Neuronal stem cell (in vitro differentiated cells): ENCODE measurements around the gene CNOT6L.

Experiments used
- DNase-seq: peaks from one replicate; pipeline ENCODE4 v3.0.0-alpha.2; 2013; ENCODE audit warnings: low spot score
- H2AFZ ChIP-seq: one replicate; pipeline ENCODE4 v1.6.1; 2013; ENCODE audit warnings: mild to moderate bottlenecking, low read length, inconsistent platforms
- H2AK5ac ChIP-seq: 2 replicates; pipeline ENCODE4 v1.6.1; 2013; ENCODE audit warnings: low read depth, mild to moderate bottlenecking, inconsistent platforms, low read length, moderate library complexity, mixed read lengths
- H2BK120ac ChIP-seq: 2 replicates; pipeline ENCODE4 v1.6.1; 2013; ENCODE audit warnings: low read depth, mild to moderate bottlenecking, inconsistent platforms, low read length, moderate library complexity, mixed read lengths
- H2BK12ac ChIP-seq: one replicate; pipeline ENCODE4 v1.6.1; 2013; ENCODE audit warnings: low read length, inconsistent platforms
- H2BK15ac ChIP-seq: 2 replicates; pipeline ENCODE4 v1.6.1; 2013; ENCODE audit warnings: mild to moderate bottlenecking, low read length, inconsistent platforms, mixed read lengths
- H2BK5ac ChIP-seq: one replicate; pipeline ENCODE4 v1.6.1; 2013; ENCODE audit warnings: inconsistent platforms, mild to moderate bottlenecking, low read length, moderate library complexity
- H3K14ac ChIP-seq: one replicate; pipeline ENCODE4 v1.6.1; 2013; ENCODE audit warnings: low read length, inconsistent platforms
- H3K18ac ChIP-seq: 2 replicates; pipeline ENCODE4 v1.6.1; 2013; ENCODE audit warnings: low read length, inconsistent platforms
- H3K23ac ChIP-seq: 2 replicates; pipeline ENCODE4 v1.6.1; 2013; ENCODE audit warnings: low read depth, mild to moderate bottlenecking, mixed read lengths, low read length, inconsistent platforms; ENCODE audit not compliant: poor library complexity
- H3K27ac ChIP-seq: replicated peaks from 3 replicates; pipeline ENCODE4 v1.5.1; 2013; ENCODE audit warnings: low read length, inconsistent platforms
- H3K27me3 ChIP-seq, 3 experiments: 2 replicates each; pipeline ENCODE4 v1.6.1; 2013; ENCODE audit warnings: low read length in 3 of 3, mild to moderate bottlenecking in 2 of 3, inconsistent platforms in 1 of 3, low read depth in 1 of 3, mixed read lengths in 1 of 3, moderate library complexity in 1 of 3; ENCODE audit not compliant: control insufficient read depth in 3 of 3, insufficient read depth in 3 of 3
- H3K36me3 ChIP-seq, 2 donors: replicated peaks in 1 of 2; 2 replicates each; pipeline ENCODE4 v1.6.1; 2013; ENCODE audit warnings: low read length in 2 of 2; ENCODE audit not compliant: control insufficient read depth in 2 of 2, insufficient read depth in 2 of 2
- H3K4ac ChIP-seq: 2 replicates; pipeline ENCODE4 v1.6.1; 2013; ENCODE audit warnings: inconsistent platforms, mild to moderate bottlenecking, low read length, moderate library complexity
- H3K4me1 ChIP-seq, 2 donors: 1 replicate in 1 of 2; 2 replicates in 1 of 2; pipeline ENCODE4 v1.6.1; 2013; ENCODE audit warnings: low read length in 2 of 2, low read depth in 1 of 2; ENCODE audit not compliant: control insufficient read depth in 2 of 2, insufficient read depth in 1 of 2
- H3K4me2 ChIP-seq: one replicate; pipeline ENCODE4 v1.6.1; 2013; ENCODE audit warnings: mild to moderate bottlenecking, low read length, inconsistent platforms; ENCODE audit not compliant: insufficient read depth, poor library complexity, severe bottlenecking
- H3K4me3 ChIP-seq, 2 donors: 2 replicates each; pipeline ENCODE4 v1.5.1; 2013; ENCODE audit warnings: low read length in 2 of 2, mild to moderate bottlenecking in 2 of 2, inconsistent platforms in 1 of 2, moderate library complexity in 1 of 2
- H3K79me1 ChIP-seq: one replicate; pipeline ENCODE4 v1.6.1; 2013; ENCODE audit warnings: low read depth, mild to moderate bottlenecking, inconsistent platforms, low read length, moderate library complexity
- H3K9ac ChIP-seq: one replicate; pipeline ENCODE4 v1.6.1; 2013; ENCODE audit warnings: mild to moderate bottlenecking, low read depth, low read length, inconsistent platforms; ENCODE audit not compliant: poor library complexity
- H3K9me3 ChIP-seq, 2 donors: replicated peaks in 1 of 2; 2 replicates each; pipeline versions ENCODE3 to v1.6.1; 2013; ENCODE audit warnings: low read length in 2 of 2, mild to moderate bottlenecking in 2 of 2, inconsistent platforms in 1 of 2, low read depth in 1 of 2, mixed read lengths in 1 of 2, moderate library complexity in 1 of 2; ENCODE audit not compliant: control insufficient read depth in 2 of 2, insufficient read depth in 1 of 2
- H4K8ac ChIP-seq: one replicate; pipeline ENCODE4 v1.6.1; 2013; ENCODE audit warnings: low read depth, mild to moderate bottlenecking, inconsistent platforms, low read length, moderate library complexity
- H4K91ac ChIP-seq: one replicate; pipeline ENCODE4 v1.6.1; 2013; ENCODE audit warnings: low read length, low read depth, mild to moderate bottlenecking, inconsistent platforms; ENCODE audit not compliant: poor library complexity
- WGBS, 2 donors: extraction: QIAGEN DNeasy Blood & Tissue Kit; methylation state at CpG; one replicate each; pipeline ENCODE4 v1.1.7; 2013; ENCODE audit warnings: missing lambda C conversion rate in 2 of 2, mixed read lengths in 1 of 2; ENCODE audit not compliant: insufficient read length in 2 of 2, insufficient replicate concordance in 1 of 2; ENCODE audit errors: extremely low coverage in 2 of 2; 5-methylcytosine and 5-hydroxymethylcytosine counted together

Gene CNOT6L

DNA sequence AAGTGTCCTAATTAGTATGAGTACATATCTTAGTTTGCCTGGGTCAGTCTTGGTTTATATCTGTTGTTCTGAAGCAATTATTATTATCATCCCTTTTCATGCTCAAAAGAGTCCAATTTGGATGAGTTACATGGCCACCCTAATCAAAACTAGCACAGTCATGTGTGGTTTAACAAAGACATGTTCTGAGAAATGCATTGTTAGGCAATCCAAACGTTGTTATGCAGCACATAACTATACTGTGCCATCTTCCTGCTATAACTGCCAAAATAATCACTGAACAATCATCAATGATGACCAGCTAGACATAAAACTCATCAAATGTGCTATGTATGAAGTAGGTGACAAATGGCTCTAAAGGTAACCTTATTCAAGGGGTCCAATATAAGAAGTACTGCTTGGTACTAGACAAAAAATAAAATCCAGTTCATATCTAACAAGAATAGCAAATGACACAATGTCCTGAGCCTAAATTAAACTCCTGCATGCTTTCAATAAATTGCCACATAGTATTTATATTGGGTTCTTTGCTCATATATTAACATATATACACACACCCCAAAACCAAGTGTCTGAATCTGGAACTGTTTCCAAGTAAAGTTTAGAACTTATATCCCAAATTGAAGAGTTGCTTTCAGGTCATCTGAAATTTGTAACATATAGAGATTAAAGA is 41.9 kb downstream of the CNOT6L start:
- H2BK15ac ChIP-seq, result no peak overlapping the region
- no peak overlapping the region for H3K9ac ChIP-seq
- H3K36me3 ChIP-seq, result peaks cover 0 to 17% of the 10 kb centered on the region in 2 donors
- H2BK12ac ChIP-seq, result no peak overlapping the region
- H3K79me1 ChIP-seq, result no peaks in the 10 kb centered on the region
- H2BK120ac ChIP-seq, result no peak overlapping the region
- H2AK5ac ChIP-seq, result no peak overlapping the region
- H3K27me3 ChIP-seq, result no peaks in the 10 kb centered on the region
- peaks cover 0 to 1% of the 10 kb centered on the region in 2 donors for H3K4me1 ChIP-seq
- H2AFZ ChIP-seq, result no peak overlapping the region
- no peak overlapping the region for H3K4ac ChIP-seq
- H3K18ac ChIP-seq, result no peak overlapping the region
- DNase-seq, result no peak
- H4K8ac ChIP-seq, result no peak overlapping the region
- WGBS, 2 donors, result no CpG with 5 or more reads among the region's 1 CpG
- H4K91ac ChIP-seq, result no peak overlapping the region
- H3K23ac ChIP-seq, result no peak overlapping the region
- H3K14ac ChIP-seq, result no peak overlapping the region
- H3K27ac ChIP-seq, result no peak overlapping the region
- no peaks in the 10 kb centered on the region for H3K9me3 ChIP-seq
- no peak overlapping the region for H3K4me2 ChIP-seq
- H3K4me3 ChIP-seq, result no peak overlapping the region
- H2BK5ac ChIP-seq, result no peak overlapping the region

DNA sequence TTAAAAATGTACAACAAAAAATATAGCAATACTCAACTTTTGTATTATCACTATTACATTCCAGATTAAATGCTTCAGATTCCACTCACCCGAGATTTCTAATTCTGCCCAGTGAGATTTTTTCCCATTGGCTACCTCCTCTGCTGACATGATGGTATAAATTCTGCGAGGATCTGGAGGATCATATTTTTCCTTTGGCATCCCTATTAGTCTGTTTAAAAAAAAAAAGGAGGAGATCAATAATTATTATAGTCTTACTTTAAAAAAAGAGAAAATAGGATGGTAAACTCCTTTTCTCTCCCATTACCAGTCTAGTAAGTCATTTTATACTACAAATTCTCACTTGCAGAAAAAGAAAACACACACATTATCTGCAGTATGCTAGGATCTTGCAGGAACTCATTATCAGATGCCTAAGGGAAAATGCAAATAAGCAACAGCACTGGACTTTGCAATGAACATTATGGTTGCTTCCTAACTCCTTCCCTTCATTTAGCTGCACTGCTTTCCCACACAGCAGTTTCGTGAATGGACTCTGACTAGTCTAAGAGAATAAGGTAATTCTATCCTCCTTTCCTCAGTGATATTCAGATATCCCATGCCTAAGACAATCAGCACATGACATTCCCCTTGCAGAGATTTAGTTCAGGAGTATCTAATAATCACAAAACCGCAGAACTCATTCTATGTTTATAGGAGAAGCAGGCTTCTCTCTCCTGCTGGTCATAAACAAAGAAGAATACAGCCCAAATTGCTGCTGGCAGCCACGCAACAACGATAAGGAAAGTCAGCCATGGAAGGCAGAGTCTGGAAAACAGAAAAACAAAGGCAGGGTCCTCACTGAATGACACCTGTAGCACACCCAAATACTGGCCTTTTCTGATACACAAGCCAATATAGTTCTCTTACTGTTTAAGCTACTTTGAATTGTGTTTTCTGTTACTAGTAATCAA is 42.7 kb downstream of the CNOT6L start:
- Histone ChIP-seq H3K23ac (no peak overlapping the region), H4K8ac (no peak overlapping the region), H2AFZ (no peak overlapping the region), H3K4ac (no peak overlapping the region), H3K79me1 (no peaks in the 10 kb centered on the region), H2BK120ac (no peak overlapping the region), H3K14ac (no peak overlapping the region), H3K4me1 (peaks cover 0 to 1% of the 10 kb centered on the region in 2 donors), H2AK5ac (no peak overlapping the region), H3K36me3 (peaks cover 0 to 25% of the 10 kb centered on the region in 2 donors), H3K27me3 (no peaks in the 10 kb centered on the region), H3K9me3 (no peaks in the 10 kb centered on the region), H2BK12ac (no peak overlapping the region), H3K27ac (no peak overlapping the region), H2BK15ac (no peak overlapping the region), H4K91ac (no peak overlapping the region), H3K4me3 (no peak overlapping the region), H3K9ac (no peak overlapping the region), H3K4me2 (no peak overlapping the region), H2BK5ac (no peak overlapping the region), H3K18ac (no peak overlapping the region)
- no peak for DNase-seq
- WGBS, 2 donors, result no CpG with 5 or more reads among the region's 6 CpGs

DNA sequence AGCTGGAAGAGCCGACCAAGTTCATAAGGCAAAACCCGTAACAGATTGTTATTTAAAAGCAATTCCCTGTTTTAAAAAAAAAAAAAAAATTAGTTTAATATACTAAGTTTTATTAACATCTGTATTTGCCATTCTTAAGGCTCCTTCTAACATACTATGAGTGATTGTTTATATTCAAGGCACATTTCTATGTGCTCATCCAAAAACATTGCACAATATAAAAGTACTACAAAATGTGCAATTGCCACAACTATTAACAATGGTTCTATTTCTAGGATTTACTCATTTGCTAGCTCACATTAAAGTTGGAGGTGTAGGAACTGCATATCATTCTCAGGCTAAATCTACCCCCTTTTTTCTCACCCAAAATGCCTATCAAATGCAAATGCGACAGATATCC is 46.1 kb downstream of the CNOT6L start:
- DNase-seq, result no peak
- Histone ChIP-seq H3K27ac (no peak overlapping the region), H3K4me1 (peaks cover 0 to 1% of the 10 kb centered on the region in 2 donors), H3K4me3 (no peak overlapping the region), H4K91ac (no peak overlapping the region), H4K8ac (no peak overlapping the region), H3K18ac (no peak overlapping the region), H3K79me1 (no peaks in the 10 kb centered on the region), H3K14ac (no peak overlapping the region), H3K9ac (no peak overlapping the region), H2BK5ac (no peak overlapping the region), H2BK120ac (no peak overlapping the region), H3K4ac (no peak overlapping the region), H3K36me3 (peaks cover 0 to 31% of the 10 kb centered on the region in 2 donors), H3K23ac (no peak overlapping the region), H3K27me3 (no peaks in the 10 kb centered on the region), H2AFZ (no peak overlapping the region), H3K4me2 (no peak overlapping the region), H2BK15ac (no peak overlapping the region), H2BK12ac (no peak overlapping the region), H2AK5ac (no peak overlapping the region), H3K9me3 (no peaks in the 10 kb centered on the region)
- WGBS, 2 donors, result no CpG with 5 or more reads among the region's 3 CpGs

DNA sequence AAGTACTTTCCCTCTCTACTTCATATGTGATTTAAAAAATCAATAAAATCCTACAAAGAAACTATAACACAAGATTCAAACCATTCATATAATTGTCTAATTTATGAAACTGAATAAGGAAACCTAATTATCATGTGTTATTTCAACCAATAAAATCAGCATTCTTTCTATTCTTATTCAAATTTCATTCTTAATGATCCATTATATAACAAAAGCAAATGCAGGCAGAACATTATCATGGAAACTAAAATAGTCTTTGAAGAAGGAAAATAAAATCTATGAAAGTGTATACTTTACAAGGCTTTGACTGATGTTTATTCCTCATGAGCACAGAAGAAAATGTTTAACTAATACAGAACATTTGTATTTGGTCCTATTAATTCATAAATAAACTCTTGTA is 47.6 kb downstream of the CNOT6L start:
- Histone ChIP-seq H2BK120ac (no peak overlapping the region), H3K18ac (no peak overlapping the region), H2BK12ac (no peak overlapping the region), H4K91ac (no peak overlapping the region), H3K9ac (no peak overlapping the region), H3K23ac (no peak overlapping the region), H3K36me3 (peaks cover 0 to 31% of the 10 kb centered on the region in 2 donors), H3K4me3 (no peak overlapping the region), H2AK5ac (no peak overlapping the region), H2BK5ac (no peak overlapping the region), H3K14ac (no peak overlapping the region), H3K4me1 (no peaks in the 10 kb centered on the region), H3K9me3 (no peaks in the 10 kb centered on the region), H3K4ac (no peak overlapping the region), H3K79me1 (no peaks in the 10 kb centered on the region), H4K8ac (no peak overlapping the region), H3K27ac (no peak overlapping the region), H2BK15ac (no peak overlapping the region), H2AFZ (no peak overlapping the region), H3K27me3 (no peaks in the 10 kb centered on the region), H3K4me2 (no peak overlapping the region)
- DNase-seq, result no peak
